ENCODE results near the gene ZBED3. TPM values are rescaled to one million over a fixed set of nuclear protein-coding genes. Genes with fewer than 3 reads are reported as not detected.

The ZBED3 gene
- total RNA-seq, 2 experiments from 2014 or later = 3.0 to 3.7 TPM

GRCh38 chr5:77066823-77067442 lies 20.2 kb downstream of the ZBED3 start:
- H3K4me3 Mint-ChIP-seq = no peak overlapping the region
- ChIA-PET CTCF (no interaction called here), POLR2A (no interaction called here)
- Histone ChIP-seq H3K9me3 (ENCODE audit: control insufficient read depth in 1 of 2, insufficient read depth in 1 of 2, low read length in 2 of 2) (no peaks in the 10 kb centered on the region), H3K4me3 (ENCODE audit: low read length) (no peak overlapping the region), H3K36me3 (ENCODE audit: insufficient read depth, low read length) (peaks cover 42% of the 10 kb centered on the region), H3K27me3 (ENCODE audit: control insufficient read depth in 1 of 2, insufficient read depth in 2 of 2, low read length in 2 of 2) (no peaks in the 10 kb centered on the region), H3K4me1 (ENCODE audit: insufficient read depth, low read length) (no peaks in the 10 kb centered on the region), H3K27ac (ENCODE audit: low read depth in 1 of 2, low read length in 2 of 2) (no peak overlapping the region)
- no peak for ATAC-seq (ENCODE audit: poor library complexity)
- intact Hi-C loops (cut with DNase I, micrococcal nuclease) = no loop called here
- no peak for DNase-seq
- no peaks in the 10 kb centered on the region for H3K27me3 Mint-ChIP-seq
- no peaks in the 10 kb centered on the region for H3K9me3 Mint-ChIP-seq
- peaks cover 79% of the 10 kb centered on the region for H3K36me3 Mint-ChIP-seq (ENCODE audit: low read depth)
- H3K27ac Mint-ChIP-seq = no peak overlapping the region
- TF ChIP-seq CTCF (IDR thresholded peaks at IDR 0.05) = no peak
- peaks cover 6% of the 10 kb centered on the region for H3K4me1 Mint-ChIP-seq (ENCODE audit: low read depth)

- no peak overlapping the region for H3K27ac Mint-ChIP-seq
- Histone ChIP-seq H3K27me3 (ENCODE audit: control insufficient read depth in 1 of 2, insufficient read depth in 2 of 2, low read length in 2 of 2) (no peaks in the 10 kb centered on the region), H3K4me1 (ENCODE audit: insufficient read depth, low read length) (no peaks in the 10 kb centered on the region), H3K27ac (ENCODE audit: low read depth in 1 of 2, low read length in 2 of 2) (no peak overlapping the region), H3K36me3 (ENCODE audit: insufficient read depth, low read length) (peaks cover 49% of the 10 kb centered on the region), H3K9me3 (ENCODE audit: control insufficient read depth in 1 of 2, insufficient read depth in 1 of 2, low read length in 2 of 2) (no peaks in the 10 kb centered on the region), H3K4me3 (ENCODE audit: low read length) (no peak overlapping the region)
- H3K9me3 Mint-ChIP-seq = no peaks in the 10 kb centered on the region
- DNase-seq (no peak), ATAC-seq (ENCODE audit: poor library complexity) (no peak)
- intact Hi-C loops (cut with DNase I, micrococcal nuclease) = no loop called here
- H3K4me1 Mint-ChIP-seq (ENCODE audit: low read depth) = peaks cover 6% of the 10 kb centered on the region
- no peaks in the 10 kb centered on the region for H3K27me3 Mint-ChIP-seq
- TF ChIP-seq CTCF (IDR thresholded peaks at IDR 0.05) = no peak
- CTCF ChIA-PET = no interaction called here
- peaks cover 86% of the 10 kb centered on the region for H3K36me3 Mint-ChIP-seq (ENCODE audit: low read depth)
- no peak overlapping the region for H3K4me3 Mint-ChIP-seq
- POLR2A ChIA-PET = no interaction called here
Observed at GRCh38 chr5:77066184-77066583, 20.9 kb downstream of the ZBED3 start.

- no peak for ATAC-seq (ENCODE audit: poor library complexity)
- H3K36me3 Mint-ChIP-seq (ENCODE audit: low read depth) = peaks cover 88% of the 10 kb centered on the region
- H3K9me3 Mint-ChIP-seq = no peaks in the 10 kb centered on the region
- Histone ChIP-seq H3K4me3 (ENCODE audit: low read length) (no peak overlapping the region), H3K4me1 (ENCODE audit: insufficient read depth, low read length) (no peaks in the 10 kb centered on the region), H3K36me3 (ENCODE audit: insufficient read depth, low read length) (peaks cover 55% of the 10 kb centered on the region), H3K27ac (ENCODE audit: low read depth in 1 of 2, low read length in 2 of 2) (no peak overlapping the region), H3K9me3 (ENCODE audit: control insufficient read depth in 1 of 2, insufficient read depth in 1 of 2, low read length in 2 of 2) (no peaks in the 10 kb centered on the region), H3K27me3 (ENCODE audit: control insufficient read depth in 1 of 2, insufficient read depth in 2 of 2, low read length in 2 of 2) (no peaks in the 10 kb centered on the region)
- intact Hi-C loops (cut with DNase I, micrococcal nuclease) = no loop called here
- H3K27me3 Mint-ChIP-seq = no peaks in the 10 kb centered on the region
- no peak for TF ChIP-seq CTCF (IDR thresholded peaks at IDR 0.05)
- no peak for DNase-seq
- CTCF ChIA-PET = no interaction called here
- POLR2A ChIA-PET = no interaction called here
- H3K4me3 Mint-ChIP-seq = no peak overlapping the region
- no peak overlapping the region for H3K27ac Mint-ChIP-seq
- peaks cover 6% of the 10 kb centered on the region for H3K4me1 Mint-ChIP-seq (ENCODE audit: low read depth)
Observed at GRCh38 chr5:77065256-77065655, 21.8 kb downstream of the ZBED3 start.
